DND-41 (cell line): ENCODE results near the gene HRH1.

Experiments used
- CTCF ChIP-seq: IDR thresholded peaks from 2 replicates; pipeline ENCODE4 v1.5.1; 2012; ENCODE audit warnings: borderline replicate concordance, low read length, moderate library complexity, mild to moderate bottlenecking; ENCODE audit not compliant: poor library complexity, severe bottlenecking; ENCODE audit errors: extremely low read depth
- EZH2 ChIP-seq: IDR thresholded peaks from 3 replicates; pipeline ENCODE4 v1.6.1; 2012; ENCODE audit warnings: borderline replicate concordance, low read depth, mild to moderate bottlenecking, moderate library complexity, low read length, inconsistent platforms; ENCODE audit not compliant: severe bottlenecking

GRCh38 chr3:11145888-11146287 lies 8.4 kb upstream of the HRH1 start:
- TF ChIP-seq CTCF (no peak), EZH2 (no peak)
